ENCODE results near the gene OXCT1. TPM values are rescaled to one million over a fixed set of nuclear protein-coding genes. Genes with fewer than 3 reads are reported as not detected.

OXCT1 gene
- total and polyA plus RNA-seq, 2 of the 8 experiments (the other 6 are each of a cell fraction or from before 2014, with no cell fraction given) = 10.1 to 28.2 TPM

GRCh38 chr5:41755705-41756104, 114.5 kb downstream of the OXCT1 start:
- Histone ChIP-seq H3K18ac (ENCODE audit: extremely low read depth, low read length) (no peak overlapping the region), H2BK120ac (replicated peaks; ENCODE audit: low read depth, low read length) (no peak overlapping the region), H2BK15ac (ENCODE audit: low read length) (no peak overlapping the region), H3K9ac (replicated peaks in 1 of 4; ENCODE audit: extremely low read depth in 1 of 4, low read depth in 3 of 4, low read length in 3 of 4) (peak overlapping the region in 1 of 4 experiments; percentile 34; a peak in 1 of 7 replicates), H3K4me1 (replicated peaks in 1 of 4; ENCODE audit: control insufficient read depth in 3 of 4, insufficient read depth in 4 of 4, low read length in 3 of 4) (no peaks in the 10 kb centered on the region), H3K79me2 (ENCODE audit: control insufficient read depth in 1 of 2, insufficient read depth in 2 of 2, low read length in 2 of 2) (no peaks in the 10 kb centered on the region), H3K27me3 (replicated peaks in 1 of 4; ENCODE audit: control insufficient read depth in 3 of 4, extremely low read depth in 1 of 4, insufficient read depth in 3 of 4, low read length in 3 of 4) (no peaks in the 10 kb centered on the region), H4K91ac (replicated peaks; ENCODE audit: insufficient read length, low read length) (no peak overlapping the region), H3K14ac (ENCODE audit: insufficient read length) (no peak overlapping the region), H2BK5ac (ENCODE audit: low read depth, low read length) (no peak overlapping the region), H3K56ac (replicated peaks; ENCODE audit: insufficient read length, low read depth, low read length) (no peak overlapping the region), H3K9me3 (ENCODE audit: insufficient read depth in 2 of 2, low read depth in 1 of 2, low read length in 1 of 2) (no peaks in the 10 kb centered on the region), H4K20me1 (replicated peaks in 1 of 2; ENCODE audit: control insufficient read depth in 1 of 2, insufficient read depth in 2 of 2, low read length in 2 of 2) (no peaks in the 10 kb centered on the region), H2BK20ac (ENCODE audit: low read length) (no peak overlapping the region), H4K8ac (ENCODE audit: extremely low read depth, insufficient read depth, low read length) (no peak overlapping the region), H3K27ac (ENCODE audit: low read depth, low read length) (no peak overlapping the region), H4K5ac (ENCODE audit: insufficient read length, low read depth, low read length) (no peak overlapping the region), H3K79me1 (ENCODE audit: low read depth, low read length) (no peaks in the 10 kb centered on the region), H2AFZ (ENCODE audit: low read length) (no peak overlapping the region), H3K23me2 (ENCODE audit: low read depth, low read length) (no peaks in the 10 kb centered on the region), H3K36me3 (ENCODE audit: control insufficient read depth in 2 of 4, insufficient read depth in 4 of 4, low read length in 3 of 4) (no peaks in the 10 kb centered on the region; a peak in 1 of 8 replicates), H3K23ac (ENCODE audit: insufficient read length) (no peak overlapping the region), H3K4me3 (ENCODE audit: extremely low read depth in 1 of 4, insufficient read depth in 2 of 4, low read depth in 3 of 4, low read length in 4 of 4) (no peak overlapping the region), H2AK5ac (ENCODE audit: low read depth, low read length) (no peak overlapping the region), H3K4me2 (ENCODE audit: insufficient read depth in 1 of 2, low read depth in 2 of 2, low read length in 2 of 2) (no peak overlapping the region), H3K4ac (replicated peaks; ENCODE audit: insufficient read length, low read depth, low read length) (no peak overlapping the region), H2BK12ac (ENCODE audit: low read depth, low read length) (no peak overlapping the region)
- CTCF ChIA-PET (ENCODE audit: partially characterized antibody) = interaction anchor here (0.7 to 4.5 kb wide), 9 partner anchors 12 to 990 kb away, joined by 3 to 30 read pairs (median 4); no protein-coding TSS in a partner anchor
- FAIRE-seq (no peak), DNase-seq (ENCODE audit: low read depth in 1 of 2, low spot score in 2 of 2) (no peak)
- 94% methylated on average over 1 of the region's 1 CpG; no CpG with 5 or more reads in 1 of the 2 experiments for WGBS, 2 experiments (ENCODE audit: extremely low coverage in 1 of 2, insufficient coverage in 1 of 2, insufficient read length in 1 of 2, insufficient replicate concordance in 2 of 2, low coverage in 1 of 2, low lambda C conversion rate in 2 of 2, missing lambda C conversion rate in 1 of 2)
- POLR2A ChIA-PET (ENCODE audit: partially characterized antibody) = no interaction called here
- TF ChIP-seq E2F6 (IDR thresholded peaks at IDR 0.05) = no peak
- TF ChIP-seq KDM4A (IDR thresholded peaks at IDR 0.05; ENCODE audit: low read depth, low read length, severe bottlenecking) = no peak
- TF ChIP-seq POU5F1 (IDR thresholded peaks at IDR 0.05; ENCODE audit: low read depth, low read length) = no peak
- TF ChIP-seq RAD21 (IDR thresholded peaks at IDR 0.05 in 1 of 2, conservative IDR thresholded peaks at IDR 0.05 in 1 of 2; ENCODE audit: low read depth in 2 of 2, low read length in 2 of 2) = no peak
- no peak for TF ChIP-seq RXRA (IDR thresholded peaks at IDR 0.05; ENCODE audit: insufficient read depth, low read depth, low read length)
- TF ChIP-seq HDAC2 (IDR thresholded peaks at IDR 0.05; ENCODE audit: borderline replicate concordance in 1 of 2, low read depth in 2 of 2, low read length in 2 of 2) = no peak
- TF ChIP-seq CTCF (IDR thresholded peaks at IDR 0.05; ENCODE audit: control extremely low read depth in 1 of 3, insufficient read depth in 1 of 3, low read depth in 1 of 3, low read length in 3 of 3) = no peak
- TF ChIP-seq CHD1 (IDR thresholded peaks at IDR 0.05; ENCODE audit: low read depth, low read length) = no peak
- no peak for TF ChIP-seq BCL11A (IDR thresholded peaks at IDR 0.05; ENCODE audit: low read depth in 2 of 2, low read length in 2 of 2)
- TF ChIP-seq GABPA (IDR thresholded peaks at IDR 0.05; ENCODE audit: borderline replicate concordance, insufficient read depth, low read length) = no peak

All from H1 (cell line).